Stimulated activated CD8-positive, alpha-beta memory T cell treated with anti-CD3 and anti-CD28 coated beads, Interleukin-15, amount 100 ng/mL, for 1 hour (primary cell): ENCODE results near the gene PCP2.
"Not testable (repeated sequence)": the region's sequence is repeated elsewhere in the genome, so short reads cannot be mapped to it uniquely, and the experiment has no call there.

Experiments
- DNase-seq: peaks from one replicate; pipeline ENCODE4 v3.0.0-alpha.2; 2020; ENCODE audit warnings: low read depth

Gene PCP2

GRCh38 chr19:7661744-7662538 is 28.4 kb upstream of the PCP2 start:
- no peak for DNase-seq

- DNase-seq = no peak
Measured at GRCh38 chr19:7658219-7658686, 24.7 kb upstream of the PCP2 start.

GRCh38 chr19:7657131-7657751 is 23.7 kb upstream of the PCP2 start:
- DNase-seq = no peak

GRCh38 chr19:7655581-7655980 is 22.1 kb upstream of the PCP2 start:
- DNase-seq = no peak

- no peak for DNase-seq
Measured at GRCh38 chr19:7654401-7654800, 20.9 kb upstream of the PCP2 start.

GRCh38 chr19:7652061-7652641 is 18.6 kb upstream of the PCP2 start:
- peak; percentile 76 for DNase-seq

- no peak for DNase-seq
Measured at GRCh38 chr19:7650148-7650547, 16.6 kb upstream of the PCP2 start.

GRCh38 chr19:7648265-7649014 is 14.9 kb upstream of the PCP2 start:
- no peak for DNase-seq

GRCh38 chr19:7647156-7647555 is 13.6 kb upstream of the PCP2 start:
- no peak for DNase-seq

GRCh38 chr19:7646426-7646700 is 12.8 kb upstream of the PCP2 start:
- no peak for DNase-seq

- no peak for DNase-seq
Measured at GRCh38 chr19:7645656-7646425, 12.3 kb upstream of the PCP2 start.

- DNase-seq = no peak
Measured at GRCh38 chr19:7645163-7645562, 11.6 kb upstream of the PCP2 start.

GRCh38 chr19:7644550-7644877 is 11.0 kb upstream of the PCP2 start:
- DNase-seq = no peak

GRCh38 chr19:7643629-7644549 is 10.4 kb upstream of the PCP2 start:
- not testable (repeated sequence) for DNase-seq

- no peak for DNase-seq
Measured at GRCh38 chr19:7643031-7643415, 9.5 kb upstream of the PCP2 start.

- DNase-seq = no peak
Measured at GRCh38 chr19:7642295-7643030, 8.9 kb upstream of the PCP2 start.

- no peak for DNase-seq
Measured at GRCh38 chr19:7641290-7642276, 8.1 kb upstream of the PCP2 start.

- no peak for DNase-seq
Measured at GRCh38 chr19:7640803-7641202, 7.3 kb upstream of the PCP2 start.

GRCh38 chr19:7639863-7640348 is 6.4 kb upstream of the PCP2 start:
- no peak for DNase-seq
